AG04450 (cell line): ENCODE measurements around the gene RABGAP1. TPM values are rescaled to one million over a fixed set of nuclear protein-coding genes. Genes with fewer than 3 reads are reported as not detected.

Experiments
- CTCF ChIA-PET: fragments of 300-600, 350-600 bp; formaldehyde crosslinking; extraction: SDS; loops from one replicate; lab custom pipeline; 2022; ENCODE audit warnings: antibody characterized with exemption, inconsistent platforms; lab: Charles Lee
- POLR2A ChIA-PET: fragments of 350-600 bp; formaldehyde crosslinking; extraction: SDS; loops from one replicate; lab custom pipeline; 2021; ENCODE audit warnings: antibody characterized with exemption, inconsistent platforms; lab: Yijun Ruan, JAX
- DNase-seq: peaks from one replicate; pipeline ENCODE4 v3.0.0-alpha.2; 2011; ENCODE audit warnings: low read depth, low spot score
- H3K27ac ChIP-seq: one replicate; pipeline ENCODE4 v1.5.1; 2012; ENCODE audit warnings: low read depth, low read length, control low read depth
- H3K27me3 ChIP-seq: one replicate; pipeline ENCODE4 v1.6.0; 2012; ENCODE audit warnings: low read length; ENCODE audit not compliant: control insufficient read depth, insufficient read depth
- H3K4me3 ChIP-seq: 2 replicates; pipeline ENCODE4 v1.5.1; 2011; ENCODE audit warnings: mild to moderate bottlenecking, low read depth, low read length, control low read depth
- H3K9me3 ChIP-seq: 2 replicates; pipeline ENCODE4 v1.5.1; 2012; ENCODE audit warnings: low read length; ENCODE audit not compliant: control insufficient read depth, insufficient read depth
- CTCF ChIP-seq: IDR thresholded peaks from 2 replicates; pipeline ENCODE4 v1.5.1; 2011; ENCODE audit warnings: low read depth, low read length, control low read depth, inconsistent platforms
- polyA plus RNA-seq: library from polyadenylated mRNA; depleted of rRNA; stranded (reverse); fragments of >200 nt; gene quantifications from 2 replicates; pipeline ENCODE4 v1.2.3, GENCODE V29; 2011

RABGAP1 gene
- polyA plus RNA-seq, 1 experiment = 69.4 TPM

GRCh38 chr9:123083680-123084079, 142.9 kb downstream of the RABGAP1 start:
- POLR2A ChIA-PET = no interaction called here
- CTCF ChIA-PET = interaction anchor here (5.1 to 6.0 kb wide), 2 partner anchors 141 to 266 kb away, joined by 64 to 112 read pairs; no protein-coding TSS in a partner anchor
- Histone ChIP-seq H3K27me3 (no peaks in the 10 kb centered on the region), H3K27ac (no peak overlapping the region), H3K9me3 (no peaks in the 10 kb centered on the region), H3K4me3 (no peak overlapping the region)
- DNase-seq = no peak
- TF ChIP-seq CTCF = no peak

- DNase-seq = no peak
- H3K9me3 ChIP-seq = no peaks in the 10 kb centered on the region
- ChIA-PET CTCF (interaction anchor here (5.1 to 6.0 kb wide), 2 partner anchors 140 to 265 kb away, joined by 64 to 112 read pairs; no protein-coding TSS in a partner anchor), POLR2A (no interaction called here)
- no peak for TF ChIP-seq CTCF
- H3K27ac ChIP-seq = no peak overlapping the region
- no peaks in the 10 kb centered on the region for H3K27me3 ChIP-seq
- H3K4me3 ChIP-seq = no peak overlapping the region
Observed at GRCh38 chr9:123084256-123084655, 143.4 kb downstream of the RABGAP1 start.

DNA sequence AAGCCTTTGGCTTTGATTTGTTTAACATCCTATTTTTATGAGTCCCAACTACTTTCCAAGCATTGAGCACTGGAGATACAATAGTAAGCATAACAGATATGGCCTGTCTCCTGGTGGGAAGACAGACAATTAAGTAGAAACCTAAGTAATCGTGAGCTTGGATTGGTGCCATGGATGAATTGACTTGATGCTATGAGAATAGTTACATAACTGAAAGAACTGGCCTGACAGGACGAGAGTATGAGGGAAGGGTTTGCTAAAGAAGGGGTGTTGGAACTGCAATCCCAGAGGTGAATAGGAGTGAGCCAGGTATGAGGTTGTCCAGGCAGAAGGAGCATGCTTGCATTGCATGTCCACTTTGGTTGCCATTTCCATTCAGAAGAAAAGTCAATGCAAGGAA, 145.1 kb downstream of the RABGAP1 start:
- H3K27me3 ChIP-seq = no peaks in the 10 kb centered on the region
- DNase-seq = no peak
- H3K9me3 ChIP-seq = no peaks in the 10 kb centered on the region
- no peak overlapping the region for H3K27ac ChIP-seq
- ChIA-PET POLR2A (no interaction called here), CTCF (interaction anchor here (2.1 kb wide), 1 partner anchor 264 kb away, joined by 7 read pairs; no protein-coding TSS in a partner anchor)
- TF ChIP-seq CTCF = no peak
- no peak overlapping the region for H3K4me3 ChIP-seq

- H3K4me3 ChIP-seq = no peak overlapping the region
- H3K27me3 ChIP-seq = no peaks in the 10 kb centered on the region
- DNase-seq = no peak
- ChIA-PET CTCF (interaction anchor here (1.7 to 2.1 kb wide), 2 partner anchors 138 to 262 kb away, joined by 5 to 7 read pairs; no protein-coding TSS in a partner anchor), POLR2A (no interaction called here)
- TF ChIP-seq CTCF = no peak
- no peaks in the 10 kb centered on the region for H3K9me3 ChIP-seq
- H3K27ac ChIP-seq = no peak overlapping the region
Observed at GRCh38 chr9:123087359-123087888, 146.6 kb downstream of the RABGAP1 start.

DNA sequence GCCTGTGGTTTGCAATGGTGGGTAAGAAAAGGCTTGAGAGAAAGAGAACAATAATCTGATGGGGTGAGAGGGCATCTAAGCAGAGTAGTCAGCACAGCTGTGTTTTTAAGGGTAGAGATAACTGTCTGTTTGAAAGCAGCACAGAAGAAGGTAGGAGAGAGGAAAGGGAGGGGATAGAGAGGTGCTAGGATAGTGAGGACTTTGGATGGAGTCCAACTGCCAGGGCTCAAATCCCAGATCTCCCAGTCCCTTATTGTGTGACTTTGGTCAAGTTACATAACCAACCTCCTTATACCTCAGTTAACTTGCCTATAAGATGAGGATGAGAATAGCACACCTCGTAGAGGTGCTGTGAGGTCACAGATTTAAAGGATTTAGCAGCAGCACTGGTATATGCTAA, 148.2 kb downstream of the RABGAP1 start:
- H3K27me3 ChIP-seq = no peaks in the 10 kb centered on the region
- POLR2A ChIA-PET = interaction anchor here (0.7 kb wide), 1 partner anchor 491 kb away, joined by 5 read pairs; no protein-coding TSS in a partner anchor
- no peak overlapping the region for H3K27ac ChIP-seq
- TF ChIP-seq CTCF = no peak
- no peak for DNase-seq
- no peak overlapping the region for H3K4me3 ChIP-seq
- CTCF ChIA-PET = no interaction called here
- H3K9me3 ChIP-seq = no peaks in the 10 kb centered on the region
